ENCODE results near the gene TEDC1.

Gene TEDC1

GRCh38 chr14:105502446-105503295 is 11.6 kb downstream of the TEDC1 start:
- DNase-seq (ENCODE audit: low read depth) = no peak
- TF ChIP-seq CTCF (conservative IDR thresholded peaks at IDR 0.05; ENCODE audit: low read depth, low read length) = no peak
- H3K4me3 ChIP-seq (ENCODE audit: low read length) = no peak overlapping the region

GRCh38 chr14:105503296-105503640 is 12.2 kb downstream of the TEDC1 start:
- DNase-seq (ENCODE audit: low read depth) = no peak
- H3K4me3 ChIP-seq (ENCODE audit: low read length) = no peak overlapping the region
- no peak for TF ChIP-seq CTCF (conservative IDR thresholded peaks at IDR 0.05; ENCODE audit: low read depth, low read length)

- no peak overlapping the region for H3K4me3 ChIP-seq (ENCODE audit: low read length)
- no peak for DNase-seq (ENCODE audit: low read depth)
- TF ChIP-seq CTCF (conservative IDR thresholded peaks at IDR 0.05; ENCODE audit: low read depth, low read length) = no peak
Measured at GRCh38 chr14:105503935-105504692, 13.1 kb downstream of the TEDC1 start.

- no peak overlapping the region for H3K4me3 ChIP-seq (ENCODE audit: low read length)
- no peak for DNase-seq (ENCODE audit: low read depth)
- no peak for TF ChIP-seq CTCF (conservative IDR thresholded peaks at IDR 0.05; ENCODE audit: low read depth, low read length)
Measured at GRCh38 chr14:105505101-105505500, 14.1 kb downstream of the TEDC1 start.

GRCh38 chr14:105507247-105507646 is 16.2 kb downstream of the TEDC1 start:
- TF ChIP-seq CTCF (conservative IDR thresholded peaks at IDR 0.05; ENCODE audit: low read depth, low read length) = no peak
- DNase-seq (ENCODE audit: low read depth) = no peak
- H3K4me3 ChIP-seq (ENCODE audit: low read length) = no peak overlapping the region

GRCh38 chr14:105508069-105508468 is 17.0 kb downstream of the TEDC1 start:
- DNase-seq (ENCODE audit: low read depth) = no peak
- TF ChIP-seq CTCF (conservative IDR thresholded peaks at IDR 0.05; ENCODE audit: low read depth, low read length) = no peak
- no peak overlapping the region for H3K4me3 ChIP-seq (ENCODE audit: low read length)
